GM23338 (cell line): ENCODE measurements around the gene ERC2. TPM values are rescaled to one million over a fixed set of nuclear protein-coding genes. Genes with fewer than 3 reads are reported as not detected.

Source experiments
- ATAC-seq: fragments of 200-7000 bp; cut with Tn5 transposase; 3 replicates; pipeline ENCODE4 v1.9.1; 2020
- DNase-seq: peaks from one replicate; pipeline ENCODE4 v3.0.0-alpha.2; 2015; ENCODE audit warnings: low spot score
- H2AFZ ChIP-seq: fragments of 200-600 bp; sonication (generic); 2 replicates; pipeline ENCODE4 v1.8.0; 2016; ENCODE audit warnings: antibody characterized with exemption, mild to moderate bottlenecking, moderate library complexity
- H3F3A ChIP-seq: fragments of 200-600 bp; sonication (generic); replicated peaks from 2 replicates; pipeline ENCODE4 v1.8.0; 2017; ENCODE audit warnings: antibody characterized with exemption, mixed run types, low read depth
- H3K27ac ChIP-seq: fragments of 200-600 bp; sonication (generic); 2 replicates; pipeline ENCODE4 v1.6.1; 2016; ENCODE audit warnings: low read depth
- H3K27me3 ChIP-seq: fragments of 200-600 bp; sonication (generic); 2 replicates; pipeline ENCODE4 v1.8.0; 2016; ENCODE audit warnings: mild to moderate bottlenecking, mixed run types, moderate library complexity; ENCODE audit not compliant: insufficient read depth
- H3K36me3 ChIP-seq: fragments of 200-600 bp; sonication (generic); 2 replicates; pipeline ENCODE4 v1.8.0; 2016; ENCODE audit warnings: mild to moderate bottlenecking; ENCODE audit not compliant: insufficient read depth
- H3K4me1 ChIP-seq: fragments of 200-600 bp; sonication (generic); 2 replicates; pipeline ENCODE4 v1.8.0; 2016; ENCODE audit warnings: mild to moderate bottlenecking, moderate library complexity; ENCODE audit not compliant: insufficient read depth
- H3K4me2 ChIP-seq: fragments of 200-600 bp; sonication (generic); 2 replicates; pipeline ENCODE4 v1.7.1; 2017; ENCODE audit warnings: mixed run types
- H3K4me3 ChIP-seq: fragments of 200-600 bp; sonication (generic); 2 replicates; pipeline ENCODE4 v1.6.1; 2016; ENCODE audit warnings: mixed run types
- H3K79me2 ChIP-seq: fragments of 200-600 bp; sonication (generic); replicated peaks from 2 replicates; pipeline ENCODE4 v1.8.0; 2017; ENCODE audit warnings: mild to moderate bottlenecking; ENCODE audit not compliant: insufficient read depth
- H3K9me2 ChIP-seq: fragments of 200-600 bp; sonication (generic); 2 replicates; pipeline ENCODE4 v1.8.0; 2017; ENCODE audit not compliant: insufficient read depth
- H4K20me1 ChIP-seq: fragments of 200-600 bp; sonication (generic); replicated peaks from 2 replicates; pipeline ENCODE4 v1.8.0; 2017; ENCODE audit warnings: mild to moderate bottlenecking; ENCODE audit not compliant: insufficient read depth
- H3K27ac Mint-ChIP-seq: 2 replicates; pipeline ENCODE4 v1.8.0; 2020; ENCODE audit warnings: inconsistent platforms, mild to moderate bottlenecking, moderate library complexity, mixed read lengths
- H3K27me3 Mint-ChIP-seq: 3 replicates; pipeline ENCODE4 v1.8.0; 2022; ENCODE audit warnings: low read depth, mild to moderate bottlenecking, moderate library complexity, mixed read lengths, inconsistent platforms; ENCODE audit not compliant: insufficient read depth, poor library complexity
- H3K36me3 Mint-ChIP-seq: 3 replicates; pipeline ENCODE4 v1.8.0; 2021; ENCODE audit warnings: low read depth, mild to moderate bottlenecking, inconsistent platforms, moderate library complexity, mixed read lengths
- H3K4me1 Mint-ChIP-seq: 3 replicates; pipeline ENCODE4 v1.8.0; 2020; ENCODE audit warnings: mild to moderate bottlenecking, inconsistent platforms, mixed read lengths
- H3K4me3 Mint-ChIP-seq: 3 replicates; pipeline ENCODE4 v1.8.0; 2021; ENCODE audit warnings: moderate library complexity, mild to moderate bottlenecking, inconsistent platforms, mixed read lengths
- H3K9me3 Mint-ChIP-seq: 3 replicates; pipeline ENCODE4 v1.8.0; 2020; ENCODE audit warnings: moderate library complexity, mild to moderate bottlenecking, inconsistent platforms, mixed read lengths
- CREB1 ChIP-seq: fragments of 250-450 bp; sonication (Bioruptor Pico); IDR thresholded peaks from 2 replicates; pipeline ENCODE4 v1.5.0; 2020; ENCODE audit warnings: low read depth, mild to moderate bottlenecking, moderate library complexity
- EZH2 ChIP-seq: fragments of 200-600 bp; sonication (generic); IDR thresholded peaks from one replicate; pipeline ENCODE4 v1.8.0; 2017; ENCODE audit warnings: antibody characterized with exemption, mild to moderate bottlenecking, low read depth; ENCODE audit not compliant: unreplicated experiment
- NANOG ChIP-seq: IDR thresholded peaks from 2 replicates; pipeline ENCODE4 v1.6.1; 2016; ENCODE audit warnings: antibody characterized with exemption, borderline replicate concordance
- POLR2AphosphoS5 ChIP-seq: IDR thresholded peaks from 2 replicates; pipeline ENCODE4 v1.6.1; 2016; ENCODE audit warnings: antibody characterized with exemption, low read depth
- STAT1 ChIP-seq: IDR thresholded peaks from one replicate; pipeline ENCODE4 v1.6.1; 2016; ENCODE audit warnings: antibody characterized with exemption; ENCODE audit not compliant: unreplicated experiment
- ZNF114 ChIP-seq: fragments of 250-450 bp; sonication (Bioruptor Pico); IDR thresholded peaks from 2 replicates; pipeline ENCODE4 v1.5.0; 2020; ENCODE audit warnings: mild to moderate bottlenecking, moderate library complexity
- ZNF331 ChIP-seq: fragments of 250-450 bp; sonication (Bioruptor Pico); IDR thresholded peaks from 2 replicates; pipeline ENCODE4 v1.5.0; 2020; ENCODE audit warnings: low read depth, mild to moderate bottlenecking, moderate library complexity
- polyA plus RNA-seq: library from polyadenylated mRNA; unstranded; fragments of >200 nt; fragmentation: Nextera tagmentation; extraction: Ambion mirVana; gene quantifications from 2 replicates; pipeline ENCODE4 v1.2.1, GENCODE V29; 2016
- total RNA-seq: library from RNA; depleted of rRNA; stranded (reverse); fragments of >200 nt; shearing (Covaris generic); gene quantifications from 2 replicates; pipeline ENCODE4 v1.2.3, GENCODE V29; 2014
- TF ChIP-seq, protein P1 (sequence below), 2 experiments: fragments of 200-600 bp in 1 of 2; sonication (generic) in 1 of 2; conservative IDR thresholded peaks; 2 replicates each; pipeline versions ENCODE4 v1.5.1 to v1.6.1; 2016 to 2017; ENCODE audit warnings: antibody characterized with exemption in 2 of 2, low read depth in 2 of 2, mild to moderate bottlenecking in 2 of 2, moderate library complexity in 1 of 2
- TF ChIP-seq, protein P2 (sequence below): fragments of 250-450 bp; sonication (Bioruptor Pico); IDR thresholded peaks from 2 replicates; pipeline ENCODE4 v1.5.0; 2020; ENCODE audit warnings: mild to moderate bottlenecking, moderate library complexity

The ERC2 gene
- total and polyA plus RNA-seq, 2 experiments from 2014 or later = 11.8 to 13.7 TPM

DNA sequence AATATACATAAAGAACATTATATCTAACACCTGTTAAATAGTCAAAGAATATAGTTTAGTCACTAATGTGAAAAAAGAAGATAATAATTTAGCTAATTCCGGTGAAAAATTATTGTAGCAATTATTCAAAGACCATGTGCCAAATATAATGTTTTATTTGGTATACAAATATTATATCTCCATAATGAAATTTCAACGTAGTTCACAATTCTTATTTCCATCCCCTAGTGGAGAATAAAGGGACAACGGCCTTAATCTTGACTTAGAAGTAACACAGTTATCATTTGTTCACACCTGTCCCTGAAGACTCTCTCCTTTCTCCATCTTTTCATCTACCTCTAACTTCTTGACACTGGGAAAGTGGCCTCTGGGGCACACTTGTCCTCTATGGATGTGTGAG is 213.4 kb downstream of the ERC2 start:
- Histone ChIP-seq H3K4me2 (no peak overlapping the region), H3K4me3 (no peak overlapping the region), H4K20me1 (no peaks in the 10 kb centered on the region), H3K27ac (peak overlapping the region; percentile 15; the same call in 1 of the 2 replicates), H3K9me2 (no peaks in the 10 kb centered on the region; the same call in 1 of the 2 replicates), H3K27me3 (no peaks in the 10 kb centered on the region), H3K36me3 (no peaks in the 10 kb centered on the region), H3F3A (no peaks in the 10 kb centered on the region), H2AFZ (no peak overlapping the region), H3K79me2 (no peaks in the 10 kb centered on the region), H3K4me1 (peaks cover 23% of the 10 kb centered on the region)
- DNase-seq (peak; percentile 47), ATAC-seq (no peak)
- H3K27ac Mint-ChIP-seq = no peak overlapping the region
- TF ChIP-seq NANOG = no peak
- TF ChIP-seq, protein P1, sequence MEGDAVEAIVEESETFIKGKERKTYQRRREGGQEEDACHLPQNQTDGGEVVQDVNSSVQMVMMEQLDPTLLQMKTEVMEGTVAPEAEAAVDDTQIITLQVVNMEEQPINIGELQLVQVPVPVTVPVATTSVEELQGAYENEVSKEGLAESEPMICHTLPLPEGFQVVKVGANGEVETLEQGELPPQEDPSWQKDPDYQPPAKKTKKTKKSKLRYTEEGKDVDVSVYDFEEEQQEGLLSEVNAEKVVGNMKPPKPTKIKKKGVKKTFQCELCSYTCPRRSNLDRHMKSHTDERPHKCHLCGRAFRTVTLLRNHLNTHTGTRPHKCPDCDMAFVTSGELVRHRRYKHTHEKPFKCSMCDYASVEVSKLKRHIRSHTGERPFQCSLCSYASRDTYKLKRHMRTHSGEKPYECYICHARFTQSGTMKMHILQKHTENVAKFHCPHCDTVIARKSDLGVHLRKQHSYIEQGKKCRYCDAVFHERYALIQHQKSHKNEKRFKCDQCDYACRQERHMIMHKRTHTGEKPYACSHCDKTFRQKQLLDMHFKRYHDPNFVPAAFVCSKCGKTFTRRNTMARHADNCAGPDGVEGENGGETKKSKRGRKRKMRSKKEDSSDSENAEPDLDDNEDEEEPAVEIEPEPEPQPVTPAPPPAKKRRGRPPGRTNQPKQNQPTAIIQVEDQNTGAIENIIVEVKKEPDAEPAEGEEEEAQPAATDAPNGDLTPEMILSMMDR (conservative IDR thresholded peaks at IDR 0.05; ENCODE audit: low read depth in 2 of 2) = peak; percentile 31 to 66; a peak in 3 of 4 replicates
- H3K9me3 Mint-ChIP-seq = no peaks in the 10 kb centered on the region; the same call in 2 of the 3 replicates
- H3K36me3 Mint-ChIP-seq = no peaks in the 10 kb centered on the region
- H3K27me3 Mint-ChIP-seq = peaks cover 2% of the 10 kb centered on the region
- H3K4me1 Mint-ChIP-seq = peaks cover 33% of the 10 kb centered on the region; the same call in 2 of the 3 replicates
- H3K4me3 Mint-ChIP-seq = no peak overlapping the region

DNA sequence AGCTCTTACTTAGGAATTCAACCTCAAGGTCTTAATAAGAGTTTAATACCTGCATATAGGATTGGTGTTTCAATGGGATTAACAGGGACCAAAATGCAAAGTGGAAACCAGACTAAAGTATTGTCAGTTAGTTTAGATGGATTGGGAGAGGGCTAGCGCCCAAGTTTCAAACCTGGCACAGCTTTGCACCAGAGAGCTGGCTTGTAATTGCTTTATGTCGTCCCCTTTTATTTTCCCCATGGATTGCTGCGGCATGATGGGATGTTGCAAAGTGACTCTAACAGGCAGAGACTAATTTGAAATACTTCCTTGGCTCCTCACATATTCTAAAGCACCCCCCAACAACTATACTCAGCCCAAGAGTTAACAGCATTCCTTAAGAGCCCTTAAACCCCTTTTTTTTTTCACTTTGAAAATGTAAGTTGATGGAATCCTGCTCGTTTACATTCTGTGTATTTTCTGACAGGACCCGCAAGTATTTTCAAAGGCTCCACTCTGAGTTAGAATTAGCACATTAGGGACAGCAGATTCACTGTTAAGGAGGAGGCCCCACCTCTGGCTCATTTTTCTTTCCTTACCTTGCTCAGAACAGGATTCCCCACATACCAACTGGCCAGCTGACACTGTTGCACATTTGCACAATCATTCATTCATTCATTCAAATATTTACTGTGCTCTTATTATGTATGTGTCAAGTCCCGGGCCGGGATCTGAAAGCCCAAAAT is 214.2 kb downstream of the ERC2 start:
- peak; percentile 57 for DNase-seq
- peaks cover 33% of the 10 kb centered on the region; the same call in 2 of the 3 replicates for H3K4me1 Mint-ChIP-seq
- peak overlapping the region; percentile 15 for H3K27ac ChIP-seq
- no peaks in the 10 kb centered on the region for H3K27me3 ChIP-seq
- ATAC-seq = peak; percentile 56
- H3K9me3 Mint-ChIP-seq = no peaks in the 10 kb centered on the region; the same call in 2 of the 3 replicates
- H2AFZ ChIP-seq = no peak overlapping the region
- no peak overlapping the region for H3K4me3 Mint-ChIP-seq
- no peak for TF ChIP-seq CREB1 (CRISPR knock-in tag)
- TF ChIP-seq STAT1 = no peak
- TF ChIP-seq EZH2 = no peak
- TF ChIP-seq ZNF331 = no peak
- TF ChIP-seq POLR2AphosphoS5 = no peak
- no peak for TF ChIP-seq ZNF114
- TF ChIP-seq, protein P1 (conservative IDR thresholded peaks at IDR 0.05; ENCODE audit: low read depth in 2 of 2) = no peak
- TF ChIP-seq, protein P2, sequence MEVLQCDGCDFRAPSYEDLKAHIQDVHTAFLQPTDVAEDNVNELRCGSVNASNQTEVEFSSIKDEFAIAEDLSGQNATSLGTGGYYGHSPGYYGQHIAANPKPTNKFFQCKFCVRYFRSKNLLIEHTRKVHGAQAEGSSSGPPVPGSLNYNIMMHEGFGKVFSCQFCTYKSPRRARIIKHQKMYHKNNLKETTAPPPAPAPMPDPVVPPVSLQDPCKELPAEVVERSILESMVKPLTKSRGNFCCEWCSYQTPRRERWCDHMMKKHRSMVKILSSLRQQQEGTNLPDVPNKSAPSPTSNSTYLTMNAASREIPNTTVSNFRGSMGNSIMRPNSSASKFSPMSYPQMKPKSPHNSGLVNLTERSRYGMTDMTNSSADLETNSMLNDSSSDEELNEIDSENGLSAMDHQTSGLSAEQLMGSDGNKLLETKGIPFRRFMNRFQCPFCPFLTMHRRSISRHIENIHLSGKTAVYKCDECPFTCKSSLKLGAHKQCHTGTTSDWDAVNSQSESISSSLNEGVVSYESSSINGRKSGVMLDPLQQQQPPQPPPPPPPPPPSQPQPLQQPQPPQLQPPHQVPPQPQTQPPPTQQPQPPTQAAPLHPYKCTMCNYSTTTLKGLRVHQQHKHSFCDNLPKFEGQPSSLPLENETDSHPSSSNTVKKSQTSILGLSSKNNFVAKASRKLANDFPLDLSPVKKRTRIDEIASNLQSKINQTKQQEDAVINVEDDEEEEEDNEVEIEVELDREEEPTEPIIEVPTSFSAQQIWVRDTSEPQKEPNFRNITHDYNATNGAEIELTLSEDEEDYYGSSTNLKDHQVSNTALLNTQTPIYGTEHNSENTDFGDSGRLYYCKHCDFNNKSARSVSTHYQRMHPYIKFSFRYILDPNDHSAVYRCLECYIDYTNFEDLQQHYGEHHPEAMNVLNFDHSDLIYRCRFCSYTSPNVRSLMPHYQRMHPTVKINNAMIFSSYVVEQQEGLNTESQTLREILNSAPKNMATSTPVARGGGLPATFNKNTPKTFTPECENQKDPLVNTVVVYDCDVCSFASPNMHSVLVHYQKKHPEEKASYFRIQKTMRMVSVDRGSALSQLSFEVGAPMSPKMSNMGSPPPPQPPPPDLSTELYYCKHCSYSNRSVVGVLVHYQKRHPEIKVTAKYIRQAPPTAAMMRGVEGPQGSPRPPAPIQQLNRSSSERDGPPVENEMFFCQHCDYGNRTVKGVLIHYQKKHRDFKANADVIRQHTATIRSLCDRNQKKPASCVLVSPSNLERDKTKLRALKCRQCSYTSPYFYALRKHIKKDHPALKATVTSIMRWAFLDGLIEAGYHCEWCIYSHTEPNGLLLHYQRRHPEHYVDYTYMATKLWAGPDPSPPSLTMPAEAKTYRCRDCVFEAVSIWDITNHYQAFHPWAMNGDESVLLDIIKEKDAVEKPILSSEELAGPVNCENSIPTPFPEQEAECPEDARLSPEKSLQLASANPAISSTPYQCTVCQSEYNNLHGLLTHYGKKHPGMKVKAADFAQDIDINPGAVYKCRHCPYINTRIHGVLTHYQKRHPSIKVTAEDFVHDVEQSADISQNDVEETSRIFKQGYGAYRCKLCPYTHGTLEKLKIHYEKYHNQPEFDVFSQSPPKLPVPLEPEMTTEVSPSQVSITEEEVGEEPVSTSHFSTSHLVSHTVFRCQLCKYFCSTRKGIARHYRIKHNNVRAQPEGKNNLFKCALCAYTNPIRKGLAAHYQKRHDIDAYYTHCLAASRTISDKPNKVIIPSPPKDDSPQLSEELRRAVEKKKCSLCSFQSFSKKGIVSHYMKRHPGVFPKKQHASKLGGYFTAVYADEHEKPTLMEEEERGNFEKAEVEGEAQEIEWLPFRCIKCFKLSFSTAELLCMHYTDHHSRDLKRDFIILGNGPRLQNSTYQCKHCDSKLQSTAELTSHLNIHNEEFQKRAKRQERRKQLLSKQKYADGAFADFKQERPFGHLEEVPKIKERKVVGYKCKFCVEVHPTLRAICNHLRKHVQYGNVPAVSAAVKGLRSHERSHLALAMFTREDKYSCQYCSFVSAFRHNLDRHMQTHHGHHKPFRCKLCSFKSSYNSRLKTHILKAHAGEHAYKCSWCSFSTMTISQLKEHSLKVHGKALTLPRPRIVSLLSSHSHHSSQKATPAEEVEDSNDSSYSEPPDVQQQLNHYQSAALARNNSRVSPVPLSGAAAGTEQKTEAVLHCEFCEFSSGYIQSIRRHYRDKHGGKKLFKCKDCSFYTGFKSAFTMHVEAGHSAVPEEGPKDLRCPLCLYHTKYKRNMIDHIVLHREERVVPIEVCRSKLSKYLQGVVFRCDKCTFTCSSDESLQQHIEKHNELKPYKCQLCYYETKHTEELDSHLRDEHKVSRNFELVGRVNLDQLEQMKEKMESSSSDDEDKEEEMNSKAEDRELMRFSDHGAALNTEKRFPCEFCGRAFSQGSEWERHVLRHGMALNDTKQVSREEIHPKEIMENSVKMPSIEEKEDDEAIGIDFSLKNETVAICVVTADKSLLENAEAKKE = no peak
- no peaks in the 10 kb centered on the region for H3K36me3 Mint-ChIP-seq
- H3K4me2 ChIP-seq = peak overlapping the region; percentile 45; the same call in 1 of the 2 replicates
- H3K27me3 Mint-ChIP-seq = peaks cover 2% of the 10 kb centered on the region
- H3K27ac Mint-ChIP-seq = peak overlapping the region; percentile 2; the same call in 1 of the 2 replicates
- no peak overlapping the region for H3K4me3 ChIP-seq
- no peaks in the 10 kb centered on the region for H3K36me3 ChIP-seq
- no peaks in the 10 kb centered on the region for H3K79me2 ChIP-seq
- no peaks in the 10 kb centered on the region for H3F3A ChIP-seq
- H3K4me1 ChIP-seq = peaks cover 23% of the 10 kb centered on the region
- no peaks in the 10 kb centered on the region; the same call in 1 of the 2 replicates for H3K9me2 ChIP-seq
- H4K20me1 ChIP-seq = no peaks in the 10 kb centered on the region
